Measurements from ENCODE around the gene GRPR. TPM values are rescaled to one million over a fixed set of nuclear protein-coding genes. Genes with fewer than 3 reads are reported as not detected.

The GRPR gene
- total and polyA plus RNA-seq, 11 donors: 0.16 to 0.58 (median 0.27) TPM; not detected in 1

DNA sequence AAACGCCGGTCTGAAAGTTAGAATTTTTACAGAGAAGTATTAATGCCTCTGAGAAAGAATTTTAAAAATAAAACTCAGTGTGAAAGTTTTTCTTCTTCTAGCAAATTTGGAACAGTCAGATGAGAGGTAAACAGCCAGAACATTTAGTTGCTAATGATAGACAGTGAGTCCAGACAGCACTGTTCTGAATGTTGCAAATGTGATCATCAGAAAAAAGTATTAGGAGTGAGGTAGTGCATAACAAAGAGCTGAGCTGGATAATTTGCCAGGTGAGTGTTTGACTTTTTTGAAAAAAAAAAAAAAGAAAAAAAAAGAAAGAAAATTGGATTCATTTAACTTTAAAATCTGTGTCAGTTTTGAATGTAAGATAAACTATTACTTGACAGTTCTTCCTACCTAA, 42.0 kb upstream of the GRPR start:
- ATAC-seq (no peak), DNase-seq (no peak)
- no peaks in the 10 kb centered on the region for H3K4me1 ChIP-seq
- WGBS, 4 donors: 85 to 97% (median 90%) methylated on average over 2 of the region's 2 CpGs
- no peak for TF ChIP-seq POLR2A (IDR thresholded peaks at IDR 0.05)
- TF ChIP-seq, protein P1, sequence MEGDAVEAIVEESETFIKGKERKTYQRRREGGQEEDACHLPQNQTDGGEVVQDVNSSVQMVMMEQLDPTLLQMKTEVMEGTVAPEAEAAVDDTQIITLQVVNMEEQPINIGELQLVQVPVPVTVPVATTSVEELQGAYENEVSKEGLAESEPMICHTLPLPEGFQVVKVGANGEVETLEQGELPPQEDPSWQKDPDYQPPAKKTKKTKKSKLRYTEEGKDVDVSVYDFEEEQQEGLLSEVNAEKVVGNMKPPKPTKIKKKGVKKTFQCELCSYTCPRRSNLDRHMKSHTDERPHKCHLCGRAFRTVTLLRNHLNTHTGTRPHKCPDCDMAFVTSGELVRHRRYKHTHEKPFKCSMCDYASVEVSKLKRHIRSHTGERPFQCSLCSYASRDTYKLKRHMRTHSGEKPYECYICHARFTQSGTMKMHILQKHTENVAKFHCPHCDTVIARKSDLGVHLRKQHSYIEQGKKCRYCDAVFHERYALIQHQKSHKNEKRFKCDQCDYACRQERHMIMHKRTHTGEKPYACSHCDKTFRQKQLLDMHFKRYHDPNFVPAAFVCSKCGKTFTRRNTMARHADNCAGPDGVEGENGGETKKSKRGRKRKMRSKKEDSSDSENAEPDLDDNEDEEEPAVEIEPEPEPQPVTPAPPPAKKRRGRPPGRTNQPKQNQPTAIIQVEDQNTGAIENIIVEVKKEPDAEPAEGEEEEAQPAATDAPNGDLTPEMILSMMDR (IDR thresholded peaks at IDR 0.05): no peak
- no peak overlapping the region for H3K27ac ChIP-seq
- intact Hi-C loops (cut with DNase I): no loop called here
- H3K9me3 ChIP-seq: no peaks in the 10 kb centered on the region
- H3K27me3 ChIP-seq: peaks cover 0 to 44% (median 0%) of the 10 kb centered on the region in 9 donors
- H3K36me3 ChIP-seq: no peaks in the 10 kb centered on the region
- no peak overlapping the region for H3K4me3 ChIP-seq

DNA sequence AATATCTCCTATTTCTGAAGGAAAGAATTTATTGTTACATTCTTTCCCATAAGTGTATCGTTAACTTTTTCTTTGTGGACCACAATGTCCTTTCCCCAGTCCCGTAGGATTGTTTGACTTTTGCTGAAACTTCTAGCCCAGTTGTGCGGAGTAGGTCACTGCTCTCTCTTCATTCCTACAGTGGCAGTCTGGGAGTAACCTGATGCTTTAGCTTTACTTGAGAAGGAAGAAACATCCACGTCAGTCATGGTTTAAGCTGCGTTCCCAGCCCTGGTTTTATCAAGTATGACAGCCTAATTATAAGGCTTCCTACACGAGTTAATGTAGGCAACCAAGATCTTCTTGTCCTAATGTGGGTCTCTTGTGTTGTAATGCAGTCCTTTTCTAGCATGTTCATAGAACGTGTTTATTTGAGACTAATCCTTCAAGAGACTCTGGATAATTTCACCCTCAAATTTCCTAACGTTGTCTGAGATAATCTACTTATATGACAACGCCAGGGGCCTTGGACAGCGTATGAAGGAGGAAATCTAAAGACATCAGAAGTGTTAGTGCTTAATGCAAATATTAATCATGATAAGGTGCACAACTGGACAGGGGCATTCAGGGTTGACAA, 40.8 kb upstream of the GRPR start:
- 66 to 74% (median 70%) methylated on average over 10 of the region's 10 CpGs for WGBS, 4 donors
- no peak overlapping the region for H3K4me3 ChIP-seq
- ATAC-seq (no peak), DNase-seq (no peak)
- no peaks in the 10 kb centered on the region for H3K9me3 ChIP-seq
- intact Hi-C loops (cut with DNase I): no loop called here
- no peak overlapping the region for H3K27ac ChIP-seq
- H3K36me3 ChIP-seq: no peaks in the 10 kb centered on the region
- peaks cover 0 to 48% (median 0%) of the 10 kb centered on the region in 9 donors for H3K27me3 ChIP-seq
- no peaks in the 10 kb centered on the region for H3K4me1 ChIP-seq
- TF ChIP-seq, protein P1 (IDR thresholded peaks at IDR 0.05): no peak
- no peak for TF ChIP-seq POLR2A (IDR thresholded peaks at IDR 0.05)

DNA sequence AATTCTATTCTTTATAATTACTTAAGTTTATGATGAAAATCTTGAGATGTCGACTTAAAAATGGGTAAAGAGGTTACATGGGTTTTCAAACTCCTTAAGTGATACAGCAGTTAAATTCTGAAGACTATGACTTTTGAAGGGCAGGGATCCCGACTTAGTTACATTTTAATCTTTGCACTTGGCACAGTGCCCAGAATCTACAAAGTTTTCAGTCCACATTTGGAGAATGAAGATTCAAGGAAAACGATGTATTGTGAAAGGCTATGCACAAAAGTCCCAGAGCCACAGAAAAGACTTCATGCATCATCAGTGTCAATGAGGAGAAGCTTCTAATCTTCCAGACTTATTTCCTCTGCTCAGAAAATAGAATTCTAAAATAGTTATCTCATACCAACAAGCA, 36.3 kb upstream of the GRPR start:
- 33 to 50% (median 42%) methylated on average over 3 of the region's 3 CpGs for WGBS, 4 donors
- no peaks in the 10 kb centered on the region for H3K9me3 ChIP-seq
- peaks cover 0 to 33% (median 0%) of the 10 kb centered on the region in 9 donors for H3K27me3 ChIP-seq
- H3K27ac ChIP-seq: no peak overlapping the region
- DNase-seq: no peak
- no peak for TF ChIP-seq POLR2A (IDR thresholded peaks at IDR 0.05)
- TF ChIP-seq, protein P1 (IDR thresholded peaks at IDR 0.05): no peak
- no peak overlapping the region for H3K4me3 ChIP-seq
- no peaks in the 10 kb centered on the region for H3K4me1 ChIP-seq
- ATAC-seq: no peak
- intact Hi-C loops (cut with DNase I): no loop called here
- H3K36me3 ChIP-seq: no peaks in the 10 kb centered on the region

DNA sequence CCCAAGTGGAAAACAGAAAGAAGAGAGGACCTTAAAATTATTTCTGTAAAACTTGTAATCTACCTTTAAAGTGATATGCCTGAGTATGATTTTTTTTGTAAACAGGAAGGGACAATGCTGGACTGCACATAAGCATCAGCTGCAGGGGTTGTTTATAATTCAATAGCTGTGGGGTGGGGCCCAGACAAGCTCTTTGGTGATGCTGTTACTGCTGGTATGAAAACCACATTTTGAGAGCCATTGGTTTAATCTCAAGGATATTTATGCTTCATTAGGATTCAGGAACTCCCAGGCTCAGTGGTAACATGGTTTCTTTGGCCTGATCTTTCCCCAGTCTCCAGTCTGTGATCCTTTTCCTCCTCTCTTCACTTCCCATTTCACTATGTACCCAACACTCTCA, 34.3 kb upstream of the GRPR start:
- TF ChIP-seq, protein P1 (IDR thresholded peaks at IDR 0.05): no peak
- H3K27me3 ChIP-seq: peaks cover 0 to 14% (median 0%) of the 10 kb centered on the region in 9 donors
- no peak overlapping the region for H3K27ac ChIP-seq
- DNase-seq: no peak
- no peaks in the 10 kb centered on the region for H3K9me3 ChIP-seq
- H3K36me3 ChIP-seq: no peaks in the 10 kb centered on the region
- no peaks in the 10 kb centered on the region for H3K4me1 ChIP-seq
- ATAC-seq: no peak
- no peak overlapping the region for H3K4me3 ChIP-seq
- intact Hi-C loops (cut with DNase I): no loop called here
